PC-9 (cell line): ENCODE data around the gene VSTM5. TPM values are rescaled to one million over a fixed set of nuclear protein-coding genes. Genes with fewer than 3 reads are reported as not detected.
A peak's percentile ranks its signal among the peaks of the same experiment; 100 is the strongest.

Experiments
- BruUV-seq: library from RNA; stranded (reverse); fragments of 400-500 nt; replicated peaks from 2 replicates; lab custom pipeline; 2021; lab: Mats Ljungman, UMichigan
- CTCF ChIA-PET: fragments of 300-600 bp; sonication (Branson Sonifier 250); formaldehyde crosslinking; loops from one replicate; lab custom pipeline; 2022; ENCODE audit warnings: antibody characterized with exemption; lab: Charles Lee
- POLR2A ChIA-PET: fragments of 300-600 bp; sonication (Branson Sonifier 250); formaldehyde crosslinking; loops from one replicate; lab custom pipeline; 2022; ENCODE audit warnings: antibody characterized with exemption; ENCODE audit not compliant: unreplicated experiment; lab: Charles Lee
- DNase-seq, 2 experiments: peaks; one replicate each; pipeline versions ENCODE4 v3.0.0 to v3.0.0-alpha.2; 2015 to 2022; ENCODE audit warnings: mixed read lengths in 1 of 2
- H2AFZ ChIP-seq: fragments of 200-600 bp; sonication (generic); 2 replicates; pipeline ENCODE4 v1.8.1; 2017; ENCODE audit warnings: antibody characterized with exemption
- H3F3A ChIP-seq: fragments of 200-600 bp; sonication (generic); 2 replicates; pipeline ENCODE4 v1.8.1; 2017; ENCODE audit warnings: antibody characterized with exemption, mild to moderate bottlenecking, low read depth; ENCODE audit not compliant: insufficient read depth
- H3K27ac ChIP-seq: fragments of 200-600 bp; sonication (generic); 2 replicates; pipeline ENCODE4 v1.6.1; 2016; ENCODE audit warnings: mixed run types
- H3K27me3 ChIP-seq: fragments of 200-600 bp; sonication (generic); 2 replicates; pipeline ENCODE4 v1.6.1; 2016; ENCODE audit warnings: low read depth, mixed run types; ENCODE audit not compliant: insufficient read depth
- H3K36me3 ChIP-seq: fragments of 200-600 bp; sonication (generic); 2 replicates; pipeline ENCODE4 v1.6.1; 2016; ENCODE audit warnings: low read depth, mixed run types
- H3K4me1 ChIP-seq: fragments of 200-600 bp; sonication (generic); replicated peaks from 2 replicates; pipeline ENCODE4 v1.6.1; 2016; ENCODE audit warnings: mixed run types; ENCODE audit not compliant: insufficient read depth
- H3K4me2 ChIP-seq: fragments of 200-600 bp; sonication (generic); 2 replicates; pipeline ENCODE4 v1.6.1; 2017; ENCODE audit warnings: mixed run types
- H3K4me3 ChIP-seq: fragments of 200-600 bp; sonication (generic); 2 replicates; pipeline ENCODE4 v1.6.1; 2016; ENCODE audit warnings: mixed run types
- H3K79me2 ChIP-seq: fragments of 200-600 bp; sonication (generic); 2 replicates; pipeline ENCODE4 v1.6.1; 2017; ENCODE audit warnings: low read depth, mixed run types
- H3K9me2 ChIP-seq: fragments of 200-600 bp; sonication (generic); 2 replicates; pipeline ENCODE4 v1.8.1; 2017; ENCODE audit warnings: mild to moderate bottlenecking; ENCODE audit not compliant: insufficient read depth
- H3K9me3 ChIP-seq: fragments of 200-600 bp; sonication (generic); 2 replicates; pipeline ENCODE4 v1.8.1; 2016; ENCODE audit warnings: low read depth; ENCODE audit not compliant: insufficient read depth
- H4K20me1 ChIP-seq: fragments of 200-600 bp; sonication (generic); 2 replicates; pipeline ENCODE4 v1.8.1; 2017; ENCODE audit not compliant: insufficient read depth
- EZH2 ChIP-seq: fragments of 200-600 bp; sonication (generic); IDR thresholded peaks from 2 replicates; pipeline ENCODE4 v1.8.0; 2017; ENCODE audit warnings: antibody characterized with exemption, low read depth
- intact Hi-C: fragments of 100-400 bp; cut with micrococcal nuclease; formaldehyde crosslinking; loops from one replicate; pipeline ENCODE4 v1.10.0; 2022; ENCODE audit not compliant: unreplicated experiment
- total RNA-seq: library from RNA; stranded (reverse); gene quantifications from 2 replicates; pipeline ENCODE4 v1.2.3, GENCODE V29; 2021
- TF ChIP-seq, protein P1 (sequence below): fragments of 200-600 bp; sonication (generic); conservative IDR thresholded peaks from 2 replicates; pipeline ENCODE4 v1.6.1; 2017; ENCODE audit warnings: mixed run types, antibody characterized with exemption, mild to moderate bottlenecking, moderate library complexity

The VSTM5 gene
- total RNA-seq, 1 experiment from 2014 or later, result 0.81 TPM

DNA sequence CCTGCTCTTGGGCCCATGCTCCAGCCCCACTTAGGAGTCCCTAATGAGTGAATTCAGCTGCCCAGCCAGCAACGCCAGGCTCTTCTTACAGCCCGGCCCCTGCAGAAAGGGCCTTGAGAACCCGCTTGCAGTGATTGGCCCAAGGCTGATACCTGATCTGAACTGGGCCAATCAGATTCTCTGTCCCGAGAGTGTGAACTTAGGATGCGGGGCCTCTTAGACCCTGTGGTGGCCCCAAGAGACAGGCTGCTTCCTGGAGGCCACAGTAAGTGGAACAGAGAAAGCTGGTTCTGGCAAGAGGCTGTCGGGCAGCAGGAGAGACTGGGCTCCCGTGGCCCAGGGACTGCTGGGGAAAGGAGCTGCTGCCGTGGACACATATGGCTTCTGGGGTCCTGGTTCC is 11.5 kb downstream of the VSTM5 start:
- Histone ChIP-seq H3K79me2 (no peaks in the 10 kb centered on the region), H3K4me1 (peaks cover 10% of the 10 kb centered on the region), H3K4me2 (no peak overlapping the region), H3F3A (peaks cover 26% of the 10 kb centered on the region; the same call in 1 of the 2 replicates), H3K4me3 (no peak overlapping the region), H4K20me1 (no peaks in the 10 kb centered on the region), H3K27me3 (no peaks in the 10 kb centered on the region), H3K36me3 (no peaks in the 10 kb centered on the region), H2AFZ (no peak overlapping the region), H3K27ac (no peak overlapping the region), H3K9me3 (no peaks in the 10 kb centered on the region), H3K9me2 (no peaks in the 10 kb centered on the region)
- ChIA-PET POLR2A (interaction anchor here (0.7 kb wide), 1 partner anchor 9 kb away, joined by 3 read pairs; no protein-coding TSS in a partner anchor), CTCF (no interaction called here)
- TF ChIP-seq EZH2, result no peak
- TF ChIP-seq, protein P1, sequence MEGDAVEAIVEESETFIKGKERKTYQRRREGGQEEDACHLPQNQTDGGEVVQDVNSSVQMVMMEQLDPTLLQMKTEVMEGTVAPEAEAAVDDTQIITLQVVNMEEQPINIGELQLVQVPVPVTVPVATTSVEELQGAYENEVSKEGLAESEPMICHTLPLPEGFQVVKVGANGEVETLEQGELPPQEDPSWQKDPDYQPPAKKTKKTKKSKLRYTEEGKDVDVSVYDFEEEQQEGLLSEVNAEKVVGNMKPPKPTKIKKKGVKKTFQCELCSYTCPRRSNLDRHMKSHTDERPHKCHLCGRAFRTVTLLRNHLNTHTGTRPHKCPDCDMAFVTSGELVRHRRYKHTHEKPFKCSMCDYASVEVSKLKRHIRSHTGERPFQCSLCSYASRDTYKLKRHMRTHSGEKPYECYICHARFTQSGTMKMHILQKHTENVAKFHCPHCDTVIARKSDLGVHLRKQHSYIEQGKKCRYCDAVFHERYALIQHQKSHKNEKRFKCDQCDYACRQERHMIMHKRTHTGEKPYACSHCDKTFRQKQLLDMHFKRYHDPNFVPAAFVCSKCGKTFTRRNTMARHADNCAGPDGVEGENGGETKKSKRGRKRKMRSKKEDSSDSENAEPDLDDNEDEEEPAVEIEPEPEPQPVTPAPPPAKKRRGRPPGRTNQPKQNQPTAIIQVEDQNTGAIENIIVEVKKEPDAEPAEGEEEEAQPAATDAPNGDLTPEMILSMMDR, result no peak
- DNase-seq, result no peak
- intact Hi-C loops, result no loop called here
- no TSS peak for BruUV-seq

- no peaks in the 10 kb centered on the region for H3K27me3 ChIP-seq
- H3K4me1 ChIP-seq, result peaks cover 13% of the 10 kb centered on the region
- H3K9me2 ChIP-seq, result no peaks in the 10 kb centered on the region
- no peaks in the 10 kb centered on the region for H3K79me2 ChIP-seq
- TF ChIP-seq, protein P1, result no peak
- no peak for TF ChIP-seq EZH2
- no peak overlapping the region for H2AFZ ChIP-seq
- 0 out of 2 replicates have a peak, but pooled peaks cover 2% of the 10 kb centered on the region for H3F3A ChIP-seq
- no peaks in the 10 kb centered on the region for H4K20me1 ChIP-seq
- H3K36me3 ChIP-seq, result no peaks in the 10 kb centered on the region
- H3K4me2 ChIP-seq, result no peak overlapping the region
- no peak for DNase-seq
- H3K4me3 ChIP-seq, result no peak overlapping the region
- H3K9me3 ChIP-seq, result no peaks in the 10 kb centered on the region
- ChIA-PET POLR2A (no interaction called here), CTCF (no interaction called here)
- H3K27ac ChIP-seq, result no peak overlapping the region
- no TSS peak for BruUV-seq
- intact Hi-C loops, result no loop called here
These were observed 17.6 kb downstream of the VSTM5 start for GRCh38 chr11:93832780-93833179.

DNA sequence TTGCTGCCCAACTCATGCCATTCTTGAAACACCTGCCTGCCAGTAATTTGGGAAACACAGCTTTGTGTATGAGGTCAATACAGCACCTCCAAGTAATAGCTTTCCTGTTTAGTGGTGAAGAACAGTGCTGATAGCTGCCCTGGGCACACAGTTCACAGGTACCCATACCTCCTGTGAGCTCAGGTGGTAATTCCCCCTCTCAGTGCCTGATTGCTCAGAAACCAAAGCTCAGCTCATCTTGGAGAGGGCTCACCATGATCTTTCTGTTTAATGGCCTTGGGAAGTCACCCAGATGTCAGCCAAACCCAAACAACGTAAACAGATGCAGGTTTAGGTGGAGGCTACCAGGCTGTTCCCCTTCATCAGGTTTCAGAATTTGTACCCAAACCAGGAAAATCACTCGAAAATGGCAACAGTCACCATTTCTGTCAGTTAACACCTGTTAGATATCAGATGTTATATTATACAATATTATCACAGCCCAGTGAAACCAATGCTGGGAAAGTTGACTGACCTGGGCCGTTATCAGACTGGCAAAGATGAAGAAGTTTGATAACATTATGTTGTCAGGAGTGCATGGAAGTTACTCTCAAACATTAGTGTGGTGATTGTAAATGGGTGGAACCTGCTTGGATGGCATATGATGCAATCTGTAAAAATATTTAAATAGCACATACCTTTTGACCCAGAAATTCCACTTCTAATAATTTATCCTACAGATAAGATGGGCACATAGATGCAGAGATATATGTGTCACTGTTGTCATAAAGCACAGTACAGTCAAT is 18.9 kb downstream of the VSTM5 start:
- peak in 1 of 2 experiments; percentile 68 for DNase-seq
- Histone ChIP-seq H4K20me1 (no peaks in the 10 kb centered on the region), H3K9me3 (no peaks in the 10 kb centered on the region), H3K27me3 (no peaks in the 10 kb centered on the region), H3K9me2 (no peaks in the 10 kb centered on the region), H3K27ac (no peak overlapping the region), H3F3A (no peaks in the 10 kb centered on the region), H3K4me1 (peaks cover 13% of the 10 kb centered on the region), H3K4me3 (no peak overlapping the region), H3K79me2 (no peaks in the 10 kb centered on the region), H3K4me2 (peak overlapping the region; percentile 16), H2AFZ (no peak overlapping the region), H3K36me3 (no peaks in the 10 kb centered on the region)
- BruUV-seq, result no TSS peak
- intact Hi-C loops, result no loop called here
- CTCF ChIA-PET, result no interaction called here
- POLR2A ChIA-PET, result no interaction called here
- no peak for TF ChIP-seq EZH2
- TF ChIP-seq, protein P1, result no peak
